GM19099 (cell line): ENCODE results near the gene CREBBP.

ENCODE experiments used
- POLR2A ChIP-seq: IDR thresholded peaks from 3 replicates; pipeline ENCODE4 v1.6.1; 2011; ENCODE audit warnings: low read depth; ENCODE audit not compliant: insufficient read length; ENCODE audit errors: extremely low read depth

Gene CREBBP

DNA sequence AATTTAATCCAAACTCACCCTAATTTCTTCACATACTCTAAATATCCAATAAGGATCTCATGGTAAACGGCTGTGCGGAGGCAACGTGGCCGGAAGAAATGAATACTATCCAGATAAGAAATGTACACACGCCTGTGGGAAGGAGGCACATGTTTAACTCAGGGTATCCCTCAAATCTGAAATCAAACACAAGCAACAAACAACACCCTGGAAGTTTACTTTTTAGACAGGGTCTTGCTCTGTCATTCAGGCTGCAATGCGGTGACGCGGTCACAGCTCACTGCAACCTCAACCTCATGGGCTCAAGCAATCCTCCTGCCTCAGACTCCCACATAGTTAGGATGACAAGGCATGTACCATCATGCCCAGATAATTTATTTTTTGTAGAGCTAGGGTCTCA is 142.0 kb downstream of the CREBBP start:
- TF ChIP-seq POLR2A, result no peak

DNA sequence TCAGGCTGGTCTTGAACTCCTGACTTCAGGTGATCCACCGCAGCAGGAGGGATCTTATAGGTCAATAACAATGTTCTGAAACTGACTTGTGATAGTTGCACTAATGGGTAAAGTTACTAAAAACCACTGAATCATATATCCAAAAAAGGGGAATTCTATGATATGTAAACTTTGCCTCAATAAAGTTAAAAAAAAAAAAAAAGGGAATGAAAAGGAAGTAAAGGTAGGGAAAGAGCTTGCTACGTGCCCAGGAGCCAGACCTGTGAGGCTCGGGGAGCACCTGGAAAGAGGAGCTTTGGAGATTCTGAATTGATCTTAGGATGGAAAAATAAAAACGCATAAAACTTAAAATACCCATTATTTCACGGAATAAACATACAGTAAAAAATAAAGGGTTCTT is 142.4 kb downstream of the CREBBP start:
- no peak for TF ChIP-seq POLR2A

DNA sequence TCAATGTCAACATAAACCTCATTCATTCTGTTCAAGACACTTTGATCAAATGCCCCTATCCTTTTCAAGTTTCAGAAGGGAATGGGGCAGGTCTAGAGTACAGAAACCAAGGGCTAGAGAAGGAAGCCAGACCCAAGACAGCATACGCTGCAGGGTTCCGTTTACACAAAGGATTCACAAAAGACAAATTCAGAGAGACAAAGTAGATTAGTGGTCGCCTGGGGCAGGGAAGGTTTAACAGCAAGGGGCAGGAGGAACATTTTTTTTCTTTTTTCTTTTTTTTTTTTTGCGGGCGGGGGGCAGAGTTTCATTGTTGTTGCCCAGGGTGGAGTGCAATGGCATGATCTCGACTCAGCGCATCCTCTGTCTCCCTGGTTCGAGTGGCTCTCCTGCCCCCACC is 143.3 kb downstream of the CREBBP start:
- TF ChIP-seq POLR2A, result no peak

DNA sequence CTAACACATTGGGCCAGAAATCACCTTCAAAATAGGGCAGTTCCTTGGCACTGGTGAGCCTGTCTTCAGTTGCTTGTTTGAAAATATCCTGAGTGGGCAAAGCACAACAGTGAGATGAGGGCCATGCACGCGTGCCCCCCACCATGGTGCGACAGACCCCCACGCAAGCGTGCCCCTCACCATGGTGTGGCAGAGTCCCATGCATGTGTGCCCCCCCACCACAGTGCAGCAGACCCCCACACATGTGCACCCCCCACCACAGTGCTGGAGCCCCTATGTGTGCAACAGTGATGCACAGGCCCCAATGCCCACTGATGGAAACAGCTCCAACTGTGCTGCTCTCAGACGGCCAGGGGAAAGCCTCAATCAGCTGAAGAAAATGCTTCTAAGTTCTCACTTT is 144.4 kb downstream of the CREBBP start:
- no peak for TF ChIP-seq POLR2A

DNA sequence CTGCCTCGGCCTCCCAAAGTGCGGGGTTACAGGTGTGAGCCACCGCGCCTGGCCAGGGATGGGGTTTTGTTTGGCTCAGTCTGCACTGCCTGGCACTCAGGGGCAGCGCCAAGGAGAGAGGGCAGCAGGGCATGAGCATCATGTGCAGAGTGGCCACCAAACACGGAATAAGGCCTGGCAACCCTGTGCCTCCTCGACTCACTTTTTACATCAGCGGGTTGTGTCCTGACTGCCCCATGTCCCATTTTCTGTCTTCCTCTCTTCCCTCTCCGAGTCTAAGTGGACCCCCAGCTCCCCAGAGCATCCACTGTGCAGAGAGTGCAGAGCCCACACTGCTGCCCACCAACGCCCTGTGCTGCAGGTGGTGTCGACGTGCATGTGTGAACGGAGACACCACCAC is 145.0 kb downstream of the CREBBP start:
- TF ChIP-seq POLR2A, result no peak

DNA sequence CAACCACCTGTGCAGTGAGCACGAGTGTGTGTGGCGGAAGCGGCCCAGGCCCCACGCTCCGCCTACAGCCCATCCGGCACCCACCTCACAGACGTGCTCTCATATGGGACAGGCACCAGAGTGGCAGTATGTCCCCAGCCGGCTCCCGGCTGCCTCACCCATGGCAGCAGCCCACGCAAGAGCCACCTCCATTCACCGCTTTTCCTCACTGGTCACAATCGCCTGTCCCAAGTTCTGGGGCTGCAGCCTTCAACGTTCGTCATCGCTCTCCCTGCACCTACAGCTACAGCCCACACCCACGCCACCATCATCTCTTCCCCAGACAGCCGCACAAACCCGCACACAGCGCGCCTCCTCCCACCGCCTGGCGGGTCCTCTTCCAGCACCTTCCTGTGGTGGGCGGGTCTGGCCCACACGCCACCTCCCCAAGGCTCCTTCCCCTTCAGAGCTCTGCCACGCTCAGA is 145.7 kb downstream of the CREBBP start:
- TF ChIP-seq POLR2A, result no peak

DNA sequence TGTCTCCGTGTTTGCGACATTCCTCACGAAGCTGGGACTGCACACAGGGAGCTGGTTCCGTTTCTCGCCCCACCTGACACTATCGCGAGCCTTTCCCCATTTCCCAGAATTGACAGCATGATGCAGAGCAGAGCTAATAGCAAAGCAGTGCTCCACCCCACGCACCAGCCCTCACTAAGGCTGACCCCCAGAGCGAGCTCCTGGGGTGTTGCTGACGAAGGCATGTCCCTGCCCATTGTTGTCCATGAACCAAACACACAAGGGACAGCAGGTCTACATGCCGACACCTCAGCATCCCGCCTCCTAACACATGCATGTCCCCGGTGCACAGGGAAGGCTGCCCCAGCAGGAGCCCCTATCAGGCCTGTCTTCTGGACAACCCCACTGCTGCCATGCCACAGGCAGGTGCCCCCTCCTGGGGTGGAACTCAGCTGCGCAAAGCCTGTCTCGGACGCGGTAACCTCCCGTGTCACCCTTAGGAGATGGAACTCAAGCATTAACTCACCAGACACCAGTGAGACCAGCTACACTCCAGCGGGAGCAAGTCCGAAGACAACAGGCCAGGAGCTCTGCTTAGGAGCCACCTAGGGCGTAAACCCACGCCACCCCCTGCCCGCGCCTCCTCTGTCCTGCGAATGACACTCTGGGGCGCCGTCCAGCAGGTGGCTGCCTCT is 146.3 kb downstream of the CREBBP start:
- no peak for TF ChIP-seq POLR2A

DNA sequence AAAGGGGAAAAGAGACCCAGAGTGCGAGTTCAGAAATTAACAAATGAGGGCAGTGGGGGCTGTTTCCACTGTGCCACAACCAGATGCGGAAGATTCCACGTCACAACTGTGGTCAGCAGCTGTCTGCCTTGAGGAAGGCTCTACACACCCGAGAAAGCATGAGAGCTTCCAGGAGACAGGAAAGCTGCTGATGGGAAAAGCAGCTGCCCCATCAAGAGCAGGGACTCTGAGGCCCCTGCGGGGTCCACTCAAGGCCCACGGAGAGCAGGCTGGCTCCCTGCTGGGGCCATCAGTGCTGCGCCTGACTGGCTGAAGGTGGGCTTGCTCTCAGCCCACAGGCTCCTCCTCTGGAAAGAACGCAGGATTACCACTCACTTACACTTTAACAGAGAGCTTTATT is 148.3 kb downstream of the CREBBP start:
- no peak for TF ChIP-seq POLR2A

DNA sequence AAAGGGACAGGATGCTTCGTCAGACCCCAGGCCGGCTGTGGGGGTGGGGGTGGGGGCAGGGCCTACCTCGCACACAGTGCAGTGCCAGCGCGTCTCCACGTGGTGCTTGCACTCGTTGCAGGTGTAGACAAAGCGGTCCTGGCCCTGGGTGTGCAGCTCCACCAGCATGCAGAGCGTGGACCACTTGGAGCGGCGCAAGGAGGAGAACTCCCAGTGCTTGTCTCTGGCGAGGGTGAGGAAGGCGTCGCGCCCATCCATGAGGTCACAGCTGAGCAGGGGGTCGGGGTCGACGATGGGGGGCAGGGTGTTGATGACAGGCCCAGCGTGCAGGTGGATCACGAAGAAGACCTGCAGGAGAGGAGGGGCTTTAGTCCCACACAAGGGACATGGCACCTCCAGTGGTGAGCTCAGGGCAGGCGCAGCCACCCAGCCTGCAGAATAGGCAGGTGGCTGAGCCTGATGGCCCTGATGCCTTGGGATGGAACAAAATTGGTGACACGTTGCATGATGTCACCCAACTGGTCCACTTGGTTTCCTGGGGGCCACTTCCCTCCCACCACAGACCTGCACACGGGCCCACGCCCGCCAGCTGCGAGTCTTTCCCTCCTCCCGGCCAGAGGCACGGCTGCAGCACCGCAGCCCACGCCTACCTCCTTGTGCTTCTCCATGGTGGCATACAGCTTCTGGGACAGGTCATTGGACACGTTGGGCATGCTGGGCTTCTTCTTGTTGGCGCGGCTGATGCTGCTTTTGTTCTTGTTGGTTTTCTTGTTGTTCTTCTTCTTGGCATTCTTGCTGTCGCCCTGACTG is 149.2 kb downstream of the CREBBP start:
- TF ChIP-seq POLR2A, result no peak

DNA sequence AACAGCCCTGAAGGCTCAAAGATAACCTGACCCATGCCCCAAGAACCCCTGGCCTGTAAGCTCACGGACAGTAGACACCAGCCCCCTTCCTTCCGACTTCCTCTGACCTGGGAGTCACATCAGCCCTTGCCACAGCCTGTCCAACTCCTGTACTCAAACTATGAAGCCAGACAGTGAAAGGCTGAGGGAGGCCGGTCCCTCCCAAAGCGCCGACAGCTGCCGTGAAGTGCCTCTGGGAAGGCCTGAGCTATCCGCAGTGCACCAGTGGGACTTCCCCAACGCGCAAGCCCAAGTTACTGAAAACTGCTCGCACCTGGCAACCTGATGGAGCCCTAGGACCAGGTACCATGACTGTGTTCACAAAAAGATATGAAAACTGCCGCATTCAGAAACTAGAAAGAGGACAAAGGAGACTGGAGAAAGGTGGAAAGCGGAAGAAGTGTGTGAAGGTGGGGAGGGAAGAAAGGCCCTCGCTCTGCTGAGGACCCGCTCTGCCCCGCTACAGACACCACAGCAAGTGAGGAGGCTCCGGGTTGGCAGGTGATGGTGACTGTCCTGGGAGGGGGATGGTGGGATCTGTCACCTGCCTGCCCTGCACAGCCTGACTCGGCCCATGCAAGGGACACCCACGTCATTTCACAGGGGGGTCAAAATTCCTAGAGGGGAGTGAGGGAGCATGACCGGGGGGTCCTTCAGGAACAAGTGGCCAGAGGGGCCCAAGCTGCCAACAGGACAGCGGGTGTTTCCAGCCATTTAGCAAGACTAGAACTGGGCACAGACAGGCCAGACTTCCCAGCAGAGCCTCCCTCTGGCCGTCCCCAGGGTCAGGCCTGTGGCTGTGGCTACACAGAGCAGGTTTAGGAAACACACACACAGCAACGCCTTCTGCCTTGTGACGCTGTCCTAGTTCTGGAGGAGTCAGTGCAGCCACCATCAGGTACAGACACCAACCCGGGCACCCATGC is 150.1 kb downstream of the CREBBP start:
- TF ChIP-seq POLR2A, result no peak

DNA sequence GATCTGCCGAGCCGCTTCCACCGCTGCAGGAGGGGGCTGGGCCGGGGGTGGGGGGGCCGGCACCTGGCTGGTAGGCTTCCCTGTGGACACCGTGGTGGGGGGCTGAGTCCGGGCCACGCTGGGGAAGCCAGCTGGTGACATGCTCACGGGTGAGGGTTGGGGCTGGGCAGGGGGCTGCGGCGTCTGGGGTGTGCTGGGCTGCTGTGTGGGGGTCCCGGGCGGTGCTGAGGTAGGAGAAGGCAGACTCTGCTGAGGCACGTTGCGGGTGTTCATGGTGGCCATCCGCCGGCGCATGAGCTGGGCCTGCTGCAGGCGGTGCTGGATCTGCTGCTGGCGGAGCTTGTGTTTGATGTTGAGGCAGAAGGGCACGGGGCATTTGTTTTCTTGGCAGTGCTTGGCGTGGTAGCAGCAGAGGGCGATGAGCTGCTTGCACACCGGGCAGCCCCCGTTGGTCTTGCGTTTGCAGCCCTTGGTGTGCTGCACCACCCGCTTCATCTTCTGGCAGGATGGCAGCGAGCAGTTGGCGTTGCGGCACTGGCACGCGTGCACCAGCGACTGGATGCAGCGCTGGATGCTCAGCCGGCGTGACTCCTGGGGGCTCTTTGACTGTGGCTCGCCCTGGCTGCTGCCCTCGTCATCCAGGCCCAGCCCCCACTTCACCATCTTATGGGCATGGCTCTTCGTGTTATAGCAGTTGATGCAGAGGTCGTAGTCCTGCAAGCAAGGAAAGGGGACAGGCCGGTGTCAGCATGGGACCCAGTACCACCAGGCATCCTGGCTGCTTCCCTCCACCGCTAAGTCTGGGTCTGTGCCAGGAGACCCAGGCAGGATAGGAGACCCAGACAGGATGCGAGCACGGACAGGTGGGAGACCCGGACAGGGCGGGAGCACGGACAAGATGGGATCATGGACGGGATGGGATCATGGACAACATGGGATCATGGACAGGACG is 151.1 kb downstream of the CREBBP start:
- no peak for TF ChIP-seq POLR2A

DNA sequence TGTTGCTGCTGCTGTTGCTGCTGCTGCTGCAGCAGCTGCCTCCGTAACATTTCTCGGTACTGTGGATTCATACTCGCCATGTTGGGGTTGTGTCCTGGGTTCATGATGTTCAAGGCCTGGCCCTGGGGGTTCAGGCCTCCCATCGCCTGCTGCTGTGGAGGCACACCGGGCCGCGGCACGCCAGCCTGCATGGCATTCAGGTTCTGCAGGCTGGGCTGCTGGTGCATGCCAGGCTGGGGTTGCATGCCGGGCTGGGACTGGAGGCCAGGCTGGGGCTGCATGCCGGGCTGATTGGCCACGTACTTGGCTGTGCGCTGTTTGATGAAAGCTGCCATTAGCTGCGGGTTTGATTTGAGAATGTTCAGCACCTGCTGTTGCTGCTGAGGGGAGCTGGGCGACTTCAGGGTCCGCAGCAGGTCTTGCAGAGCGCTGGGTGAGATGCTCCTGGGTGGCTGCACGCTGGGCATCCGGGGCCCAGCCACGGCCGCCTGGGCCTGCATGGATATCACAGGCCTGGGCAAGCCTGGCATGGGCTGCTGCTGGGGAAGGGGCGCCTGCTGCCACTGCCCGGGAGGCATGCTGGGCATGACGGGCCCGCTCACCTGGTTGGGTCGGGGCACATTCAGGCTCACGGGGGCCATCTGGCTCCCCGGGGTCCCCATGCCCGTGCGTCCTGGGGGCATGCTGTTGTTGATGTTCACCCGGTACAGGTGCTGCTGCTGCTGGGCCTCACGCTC is 151.9 kb downstream of the CREBBP start:
- TF ChIP-seq POLR2A, result no peak

DNA sequence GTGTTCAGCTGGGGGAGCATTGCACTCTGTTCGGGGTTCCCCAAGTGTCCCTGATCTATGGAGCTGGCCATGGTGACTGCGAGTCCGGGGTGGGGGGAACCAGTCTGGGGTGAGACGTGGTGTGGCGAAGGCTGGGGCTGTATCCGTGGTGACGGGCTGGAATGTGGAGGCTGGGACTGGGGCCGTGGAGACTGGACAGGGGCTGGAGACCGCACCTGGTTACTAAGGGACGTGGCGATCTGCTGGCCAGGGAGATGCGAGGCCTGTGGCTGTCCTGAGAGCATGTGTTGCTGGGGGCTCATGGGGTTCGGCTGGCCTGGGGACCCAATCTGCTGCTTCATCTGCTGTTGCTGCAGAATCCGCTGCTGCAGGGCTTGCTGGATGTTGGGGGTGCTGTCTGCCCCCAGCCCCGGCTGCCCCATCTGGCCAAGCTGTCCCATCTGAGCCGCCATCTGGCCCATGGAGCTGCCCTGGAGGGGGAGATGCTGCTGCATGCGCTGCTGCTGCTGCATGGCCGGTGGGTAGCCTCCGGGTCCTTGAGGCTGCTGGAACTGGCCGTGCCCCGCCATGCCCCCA is 152.6 kb downstream of the CREBBP start:
- no peak for TF ChIP-seq POLR2A
